Brain microvascular endothelial cell (primary cell): ENCODE data around the gene KCNA3.

Experiments
- DNase-seq: peaks from one replicate; pipeline ENCODE4 v3.0.0-alpha.2; 2020
- H3K27ac ChIP-seq: fragments of 250-450 bp; sonication (Bioruptor Pico); 2 replicates; pipeline ENCODE4 v1.5.1; 2020; ENCODE audit warnings: mild to moderate bottlenecking, moderate library complexity
- H3K27me3 ChIP-seq: fragments of 250-450 bp; sonication (Bioruptor Pico); replicated peaks from 2 replicates; pipeline ENCODE4 v1.5.1; 2020; ENCODE audit warnings: mild to moderate bottlenecking
- H3K36me3 ChIP-seq: fragments of 250-450 bp; sonication (Bioruptor Pico); replicated peaks from 2 replicates; pipeline ENCODE4 v1.5.1; 2020; ENCODE audit warnings: mild to moderate bottlenecking
- H3K4me3 ChIP-seq: 2 replicates; pipeline ENCODE4 v1.5.1; 2011; ENCODE audit warnings: low read depth, mild to moderate bottlenecking, control low read depth, low read length, moderate library complexity
- in situ Hi-C: cut with HindIII; loops from 2 replicates; pipeline ENCODE4 v1.10.0; 2017; ENCODE audit warnings: low sequenced_read_pairs, low pct_ligation_motif_present
- TF ChIP-seq, protein P1 (sequence below): IDR thresholded peaks from 2 replicates; pipeline ENCODE4 v1.5.1; 2011; ENCODE audit warnings: low read depth, mild to moderate bottlenecking, moderate library complexity, low read length, control low read depth, inconsistent platforms; ENCODE audit errors: missing control alignments

KCNA3 gene

DNA sequence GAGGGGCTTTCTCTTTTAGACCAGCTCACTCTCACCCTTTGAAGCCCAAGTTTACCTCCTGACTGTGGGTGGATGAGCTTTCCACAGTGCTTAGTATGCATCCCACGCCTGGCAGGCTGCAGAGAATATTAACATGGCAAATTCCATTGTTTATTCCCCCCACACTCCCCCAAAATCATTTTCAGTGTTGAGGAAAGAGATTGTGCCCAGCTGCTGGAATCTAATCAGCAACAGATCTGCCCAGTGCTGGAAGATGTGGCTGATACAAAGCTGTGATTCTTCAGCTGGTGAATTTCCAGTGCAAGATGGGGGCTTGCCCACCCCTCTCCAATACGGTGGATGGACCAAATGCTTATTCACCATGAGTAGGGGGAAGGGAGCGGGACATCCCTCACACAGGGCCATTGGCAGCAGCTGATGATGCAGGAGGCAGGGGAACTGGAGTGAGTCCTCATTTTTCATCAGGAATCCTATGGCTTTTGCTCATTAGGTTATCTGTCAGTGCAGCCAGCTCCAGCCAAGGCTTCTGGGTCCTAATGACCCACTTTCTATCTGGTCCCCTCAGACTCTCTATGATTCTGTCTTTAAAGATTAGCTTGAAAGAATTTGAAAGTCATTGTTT lies 39.7 kb upstream of the KCNA3 start:
- TF ChIP-seq, protein P1, sequence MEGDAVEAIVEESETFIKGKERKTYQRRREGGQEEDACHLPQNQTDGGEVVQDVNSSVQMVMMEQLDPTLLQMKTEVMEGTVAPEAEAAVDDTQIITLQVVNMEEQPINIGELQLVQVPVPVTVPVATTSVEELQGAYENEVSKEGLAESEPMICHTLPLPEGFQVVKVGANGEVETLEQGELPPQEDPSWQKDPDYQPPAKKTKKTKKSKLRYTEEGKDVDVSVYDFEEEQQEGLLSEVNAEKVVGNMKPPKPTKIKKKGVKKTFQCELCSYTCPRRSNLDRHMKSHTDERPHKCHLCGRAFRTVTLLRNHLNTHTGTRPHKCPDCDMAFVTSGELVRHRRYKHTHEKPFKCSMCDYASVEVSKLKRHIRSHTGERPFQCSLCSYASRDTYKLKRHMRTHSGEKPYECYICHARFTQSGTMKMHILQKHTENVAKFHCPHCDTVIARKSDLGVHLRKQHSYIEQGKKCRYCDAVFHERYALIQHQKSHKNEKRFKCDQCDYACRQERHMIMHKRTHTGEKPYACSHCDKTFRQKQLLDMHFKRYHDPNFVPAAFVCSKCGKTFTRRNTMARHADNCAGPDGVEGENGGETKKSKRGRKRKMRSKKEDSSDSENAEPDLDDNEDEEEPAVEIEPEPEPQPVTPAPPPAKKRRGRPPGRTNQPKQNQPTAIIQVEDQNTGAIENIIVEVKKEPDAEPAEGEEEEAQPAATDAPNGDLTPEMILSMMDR: no peak
- Histone ChIP-seq H3K27ac (no peak overlapping the region), H3K27me3 (no peaks in the 10 kb centered on the region), H3K4me3 (no peak overlapping the region), H3K36me3 (no peaks in the 10 kb centered on the region)
- no peak for DNase-seq
- in situ Hi-C loops: no loop called here

DNA sequence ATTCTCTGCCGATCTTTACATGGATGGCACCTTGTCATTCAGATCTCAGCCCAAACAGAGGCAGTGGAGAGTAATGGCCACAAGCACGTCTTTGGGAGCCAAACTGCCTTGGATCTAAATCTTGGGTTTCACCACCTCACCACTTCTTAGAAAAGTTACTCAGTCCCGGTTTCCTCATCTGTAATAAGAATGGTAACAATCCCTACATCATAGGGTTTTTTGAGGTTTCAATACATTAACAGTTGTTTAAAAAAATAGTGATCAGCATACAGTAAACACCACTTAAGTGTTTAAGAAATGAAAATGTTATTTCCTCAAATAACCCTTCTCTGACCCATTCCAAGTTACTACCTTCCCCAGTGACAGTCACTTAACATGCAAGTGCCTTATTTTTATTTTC lies 38.5 kb upstream of the KCNA3 start:
- no peak overlapping the region for H3K4me3 ChIP-seq
- TF ChIP-seq, protein P1: no peak
- H3K36me3 ChIP-seq: no peaks in the 10 kb centered on the region
- DNase-seq: no peak
- no peak overlapping the region for H3K27ac ChIP-seq
- in situ Hi-C loops: no loop called here
- no peaks in the 10 kb centered on the region for H3K27me3 ChIP-seq

DNA sequence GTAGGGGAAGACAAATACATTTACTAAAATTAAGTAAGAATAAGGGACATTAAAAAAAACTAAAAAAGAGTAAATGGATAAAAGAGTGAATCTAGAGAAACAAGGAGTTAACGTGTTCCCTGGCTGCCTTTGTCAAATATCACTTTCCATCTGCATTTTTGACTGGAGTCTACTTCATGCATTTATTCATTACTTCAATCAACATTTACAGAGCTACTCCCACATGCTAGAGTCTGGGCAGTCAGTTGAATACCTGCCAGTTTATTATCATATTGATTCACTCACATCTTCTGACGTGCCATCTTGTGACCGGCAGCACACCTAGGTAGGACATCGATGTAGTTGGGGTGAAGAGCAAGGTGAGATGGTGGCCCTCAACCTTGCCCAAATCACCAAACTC lies 35.6 kb upstream of the KCNA3 start:
- TF ChIP-seq, protein P1: no peak

DNA sequence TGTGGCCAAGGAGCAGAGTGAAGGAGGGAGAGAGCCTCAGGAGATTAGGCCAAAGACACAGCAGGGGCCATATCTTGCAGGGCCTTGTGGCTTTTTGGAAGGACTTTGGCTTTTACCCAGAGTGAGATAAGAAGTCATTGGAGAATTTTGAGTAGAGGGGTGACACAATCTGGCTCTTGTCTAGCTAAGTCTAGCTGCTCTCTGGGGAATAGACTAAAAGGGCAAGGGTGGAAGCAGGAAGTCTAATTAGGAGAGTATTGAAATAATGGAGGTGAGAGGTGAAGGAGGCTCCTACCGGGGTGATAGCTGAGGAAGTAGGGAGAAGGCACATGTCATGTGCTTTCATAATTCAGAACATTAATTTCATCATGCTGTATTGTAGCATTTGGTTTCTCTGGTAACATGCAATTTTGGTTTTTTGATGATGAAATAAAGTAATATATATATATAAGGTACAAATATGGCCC lies 34.3 kb upstream of the KCNA3 start:
- H3K27ac ChIP-seq: no peak overlapping the region
- no peak overlapping the region for H3K4me3 ChIP-seq
- DNase-seq: no peak
- H3K27me3 ChIP-seq: no peaks in the 10 kb centered on the region
- in situ Hi-C loops: no loop called here
- TF ChIP-seq, protein P1: no peak
- no peaks in the 10 kb centered on the region for H3K36me3 ChIP-seq

More for the DNA sequence above, 35.6 kb upstream of the KCNA3 start:
- Histone ChIP-seq H3K4me3 (no peak overlapping the region), H3K27ac (no peak overlapping the region), H3K36me3 (no peaks in the 10 kb centered on the region), H3K27me3 (no peaks in the 10 kb centered on the region)
- no peak for DNase-seq
- in situ Hi-C loops: no loop called here

DNA sequence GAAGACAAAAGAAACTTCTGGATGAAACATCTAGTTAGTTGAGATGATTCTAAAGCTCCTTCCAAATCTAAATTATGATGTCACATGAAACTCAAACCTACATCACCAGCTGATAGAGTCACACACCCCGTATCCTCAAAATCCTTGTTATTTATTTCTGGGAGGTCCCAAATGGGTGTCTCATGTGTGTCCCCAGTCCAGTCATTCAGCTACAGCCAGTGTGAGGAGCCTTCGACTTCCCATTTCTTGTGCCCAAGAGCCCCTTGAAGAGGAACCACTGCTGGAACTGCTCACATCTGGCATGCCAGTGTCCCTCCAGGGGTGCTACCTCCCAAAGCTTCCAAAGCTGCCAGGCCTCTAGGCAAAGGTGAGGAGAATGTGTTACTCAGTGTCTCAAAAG lies 32.5 kb upstream of the KCNA3 start:
- Histone ChIP-seq H3K27ac (no peak overlapping the region), H3K36me3 (no peaks in the 10 kb centered on the region), H3K27me3 (no peaks in the 10 kb centered on the region), H3K4me3 (no peak overlapping the region)
- in situ Hi-C loops: no loop called here
- TF ChIP-seq, protein P1: no peak
- DNase-seq: no peak

DNA sequence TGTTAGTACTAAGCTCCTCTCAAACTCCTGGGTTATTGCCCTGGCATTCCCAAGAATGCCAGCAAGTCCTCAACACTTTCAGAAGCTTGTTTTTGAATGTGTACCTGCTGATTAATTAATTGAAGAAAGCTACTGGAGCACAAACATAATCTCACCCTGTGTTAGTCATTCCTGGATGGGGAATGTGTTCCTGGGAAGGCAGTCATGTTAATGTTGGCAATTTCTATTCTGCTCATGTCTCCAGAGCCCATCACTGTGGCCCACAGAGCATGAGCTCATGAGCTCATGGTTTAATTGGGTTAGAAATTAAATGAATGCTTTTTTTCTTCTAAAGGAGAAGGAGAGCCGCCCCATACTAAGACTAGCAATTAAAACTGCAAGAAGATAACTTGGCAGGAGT lies 31.9 kb upstream of the KCNA3 start:
- no peaks in the 10 kb centered on the region for H3K36me3 ChIP-seq
- no peaks in the 10 kb centered on the region for H3K27me3 ChIP-seq
- no peak for DNase-seq
- H3K4me3 ChIP-seq: no peak overlapping the region
- TF ChIP-seq, protein P1: no peak
- H3K27ac ChIP-seq: no peak overlapping the region
- in situ Hi-C loops: no loop called here
